Tibial nerve (tissue), 4 donors: Measurements from ENCODE around the gene AIFM3. TPM values are rescaled to one million over a fixed set of nuclear protein-coding genes. Genes with fewer than 3 reads are reported as not detected.

ENCODE experiments used
- DNase-seq, 2 donors: peaks; one replicate each; pipeline ENCODE4 v3.0.0-alpha.2; 2019; ENCODE audit warnings: low spot score in 2 of 2
- H3K27ac ChIP-seq, 4 donors: fragments of 200-600 bp; sonication (generic) in 3 of 4; one replicate each; pipeline ENCODE4 v1.5.1; 2017 to 2019; ENCODE audit warnings: mild to moderate bottlenecking in 1 of 4
- H3K27me3 ChIP-seq, 2 donors: fragments of 200-600 bp; sonication (generic) in 1 of 2; one replicate each; pipeline versions ENCODE4 v1.5.1 to v1.6.0; 2017 to 2019
- H3K36me3 ChIP-seq, 3 donors: fragments of 200-600 bp; sonication (generic); one replicate each; pipeline ENCODE4 v1.5.1; 2018 to 2019
- H3K4me1 ChIP-seq, 4 donors: fragments of 200-600 bp; sonication (generic) in 3 of 4; one replicate each; pipeline ENCODE4 v1.5.1; 2017 to 2019
- H3K4me3 ChIP-seq, 4 donors: fragments of 200-600 bp; sonication (generic) in 3 of 4; one replicate each; pipeline ENCODE4 v1.5.1; 2017 to 2019; ENCODE audit warnings: mild to moderate bottlenecking in 1 of 4, moderate library complexity in 1 of 4
- H3K9me3 ChIP-seq, 4 donors: fragments of 200-600 bp; sonication (generic) in 3 of 4; one replicate each; pipeline ENCODE4 v1.5.1; 2017 to 2019
- CTCF ChIP-seq, 5 experiments: fragments of 200-600 bp in 3 of 5; fragments of 450-650 bp in 2 of 5; sonication (generic) in 3 of 5; IDR thresholded peaks; one replicate each; pipeline ENCODE4 v1.5.1; 2016 to 2019; ENCODE audit warnings: antibody characterized with exemption in 5 of 5, mild to moderate bottlenecking in 3 of 5, moderate library complexity in 2 of 5
- EP300 ChIP-seq, 2 donors: sonication (generic); formaldehyde crosslinking; IDR thresholded peaks; one replicate each; pipeline ENCODE4 v1.6.1; 2017; ENCODE audit warnings: antibody characterized with exemption in 2 of 2, mild to moderate bottlenecking in 1 of 2
- POLR2A ChIP-seq, 2 donors: fragments of 450-650 bp; IDR thresholded peaks; one replicate each; pipeline ENCODE4 v1.6.1; 2017; ENCODE audit warnings: antibody characterized with exemption in 2 of 2, mild to moderate bottlenecking in 2 of 2, moderate library complexity in 2 of 2
- WGBS, 2 donors: methylation state at CpG; one replicate each; pipeline ENCODE4 v1.1.5; 2018; 5-methylcytosine and 5-hydroxymethylcytosine counted together
- total RNA-seq, 4 donors: library from RNA; depleted of rRNA; stranded (reverse); fragments of >200 nt; gene quantifications; one replicate each; pipeline ENCODE4 v1.1.0, GENCODE V29; 2016

The AIFM3 gene
- total RNA-seq, 4 donors from 2014 or later = 0.59 to 3.1 (median 1.8) TPM

GRCh38 chr22:21025266-21025665 is 58.2 kb downstream of the AIFM3 start:
- DNase-seq = no peak
- Histone ChIP-seq H3K27ac (no peak overlapping the region), H3K4me3 (no peak overlapping the region), H3K4me1 (no peaks in the 10 kb centered on the region), H3K36me3 (no peaks in the 10 kb centered on the region), H3K9me3 (no peaks in the 10 kb centered on the region), H3K27me3 (peaks cover 0 to 13% of the 10 kb centered on the region in 2 donors)
- TF ChIP-seq POLR2A (IDR thresholded peaks at IDR 0.05) (no peak), EP300 (IDR thresholded peaks at IDR 0.05) (no peak), CTCF (IDR thresholded peaks at IDR 0.05) (no peak)
- 70 to 76% methylated on average over 8 of the region's 8 CpGs for WGBS, 2 donors

DNA sequence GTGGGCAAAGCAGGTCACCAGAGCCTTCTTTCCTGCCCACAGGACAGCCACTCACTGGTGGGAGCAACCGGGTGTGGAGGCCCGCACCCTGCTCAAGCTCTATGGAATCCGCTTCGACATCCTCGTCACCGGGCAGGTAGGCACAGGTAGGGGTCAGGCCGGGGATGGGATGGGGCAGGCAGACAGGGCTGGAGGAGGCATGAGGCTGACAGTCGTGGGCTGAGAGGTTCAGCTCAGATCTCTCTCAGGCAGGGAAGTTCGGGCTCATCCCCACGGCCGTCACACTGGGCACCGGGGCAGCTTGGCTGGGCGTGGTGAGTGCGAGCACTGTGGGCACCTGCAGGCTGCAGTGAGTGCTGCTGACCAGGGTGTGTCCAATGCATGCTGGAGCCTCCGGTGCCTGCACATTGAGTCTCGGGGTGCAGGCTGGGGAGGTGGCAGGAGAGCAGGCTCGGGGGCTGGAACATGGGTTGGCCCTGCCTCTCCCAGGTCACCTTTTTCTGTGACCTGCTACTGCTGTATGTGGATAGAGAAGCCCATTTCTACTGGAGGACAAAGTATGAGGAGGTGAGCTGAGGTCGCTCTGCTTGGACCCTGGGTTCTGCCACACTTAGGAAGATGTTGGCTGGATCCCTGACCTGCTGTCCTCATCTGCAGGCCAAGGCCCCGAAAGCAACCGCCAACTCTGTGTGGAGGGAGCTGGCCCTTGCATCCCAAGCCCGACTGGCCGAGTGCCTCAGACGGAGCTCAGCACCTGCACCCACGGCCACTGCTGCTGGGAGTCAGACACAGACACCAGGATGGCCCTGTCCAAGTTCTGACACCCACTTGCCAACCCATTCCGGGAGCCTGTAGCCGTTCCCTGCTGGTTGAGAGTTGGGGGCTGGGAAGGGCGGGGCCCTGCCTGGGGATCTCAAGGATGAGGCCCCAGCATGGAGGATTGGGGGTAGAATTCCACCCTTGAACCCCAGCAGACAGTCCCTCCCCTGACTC is 59.0 kb downstream of the AIFM3 start:
- Histone ChIP-seq H3K9me3 (no peaks in the 10 kb centered on the region), H3K4me1 (no peaks in the 10 kb centered on the region), H3K27ac (no peak overlapping the region), H3K27me3 (peaks cover 0 to 21% of the 10 kb centered on the region in 2 donors), H3K36me3 (no peaks in the 10 kb centered on the region), H3K4me3 (no peak overlapping the region)
- TF ChIP-seq POLR2A (IDR thresholded peaks at IDR 0.05) (no peak), EP300 (IDR thresholded peaks at IDR 0.05) (no peak), CTCF (IDR thresholded peaks at IDR 0.05) (no peak)
- WGBS, 2 donors = 85 to 87% methylated on average over 20 to 26 of the region's 27 CpGs
- no peak for DNase-seq

DNA sequence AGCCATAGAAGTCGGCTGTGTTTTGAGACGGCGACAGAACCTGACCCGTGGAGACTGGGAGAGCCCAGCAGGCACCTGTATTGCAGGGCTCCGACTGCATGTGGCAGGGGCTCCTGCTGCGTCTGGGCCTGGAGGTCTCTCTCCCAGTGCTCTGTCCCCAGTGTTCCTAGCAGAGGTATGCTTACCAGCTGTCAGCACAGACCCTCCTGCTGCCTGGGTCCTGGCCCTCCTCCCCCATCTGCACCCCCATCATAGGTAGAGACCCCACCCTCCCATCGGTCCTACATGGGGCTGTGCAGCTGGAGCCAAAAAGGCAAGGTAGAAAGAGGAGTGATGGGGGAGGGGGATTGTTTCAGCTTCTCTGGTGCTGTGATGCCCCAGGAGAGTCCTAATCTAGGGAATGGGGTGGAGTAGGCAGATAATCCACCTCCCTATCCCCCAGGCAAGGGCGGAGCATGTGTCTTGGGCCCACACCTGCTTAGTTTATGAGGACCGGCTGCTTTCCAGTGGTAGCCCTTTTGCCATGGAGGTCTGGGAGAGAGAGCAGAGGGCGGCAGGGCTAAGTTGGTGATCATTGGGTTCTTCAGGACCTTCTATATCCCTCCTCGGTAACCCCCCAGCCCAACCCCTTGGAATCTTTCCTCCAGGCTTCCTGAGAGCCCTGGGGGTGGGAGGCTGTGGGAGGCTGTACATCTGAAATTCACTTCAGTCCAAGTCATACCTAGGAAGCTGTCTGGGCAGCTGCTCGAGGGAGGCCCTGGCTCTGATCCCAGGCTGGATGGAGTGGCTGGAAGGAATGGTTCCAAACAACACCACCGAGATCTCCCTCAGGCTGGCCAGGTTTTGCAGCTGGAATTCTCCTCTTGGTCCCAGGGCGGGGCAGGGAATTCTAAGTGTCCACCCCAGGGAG is 60.0 kb downstream of the AIFM3 start:
- Histone ChIP-seq H3K4me3 (no peak overlapping the region), H3K4me1 (peaks cover 0 to 8% (median 4%) of the 10 kb centered on the region in 4 donors), H3K27me3 (peaks cover 0 to 29% of the 10 kb centered on the region in 2 donors), H3K36me3 (no peaks in the 10 kb centered on the region), H3K9me3 (no peaks in the 10 kb centered on the region), H3K27ac (no peak overlapping the region)
- no peak for DNase-seq
- WGBS, 2 donors = 66 to 69% methylated on average over 13 to 14 of the region's 14 CpGs
- TF ChIP-seq CTCF (IDR thresholded peaks at IDR 0.05) (no peak), EP300 (IDR thresholded peaks at IDR 0.05) (no peak), POLR2A (IDR thresholded peaks at IDR 0.05) (no peak)

DNA sequence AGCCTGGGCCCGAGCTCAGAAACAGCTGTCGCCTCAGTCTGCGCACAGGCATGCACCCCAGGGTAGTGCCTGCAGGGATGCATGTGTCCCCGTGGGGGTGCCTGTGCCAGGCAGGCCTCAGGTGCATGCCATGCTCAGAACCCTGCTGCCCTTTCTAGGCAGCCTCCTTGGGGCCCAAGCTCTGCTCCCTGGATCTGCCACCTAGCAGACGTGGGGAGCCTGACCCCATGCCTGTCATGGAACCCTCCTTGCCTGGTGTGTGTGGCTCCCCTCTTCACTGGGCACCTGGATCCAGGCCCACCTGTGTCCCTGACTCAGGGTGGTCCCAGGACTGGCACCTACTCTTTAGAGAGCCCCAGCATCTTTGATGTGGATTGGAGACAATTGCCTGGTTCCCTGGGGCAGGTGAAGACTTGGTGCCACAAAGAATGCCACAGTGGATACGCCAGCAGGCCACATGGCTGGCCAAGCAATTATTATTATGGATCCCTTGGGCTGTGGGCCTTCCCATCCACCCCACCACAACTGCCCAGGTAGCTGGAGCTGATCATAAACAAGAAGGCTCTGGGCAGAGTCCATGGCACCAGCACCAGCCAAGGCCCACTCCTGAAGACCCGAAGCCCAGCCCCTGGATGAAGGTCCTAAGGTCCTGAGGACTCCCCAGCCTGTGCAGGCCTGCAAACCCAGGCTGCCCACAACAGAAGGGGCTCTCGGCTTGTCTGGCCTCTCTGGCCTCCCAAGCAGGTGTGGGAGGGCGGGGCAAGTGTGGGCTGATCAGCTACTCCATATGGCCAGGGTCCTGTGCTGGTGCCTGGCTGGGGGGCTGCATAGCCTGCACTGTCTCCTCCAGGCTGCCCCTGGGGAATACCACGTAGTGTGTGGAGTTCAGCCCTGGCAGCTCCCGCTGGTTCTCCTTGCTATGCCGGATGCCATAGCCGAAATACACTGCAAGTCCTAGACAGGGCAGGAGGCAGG is 61.5 kb downstream of the AIFM3 start:
- Histone ChIP-seq H3K27ac (no peak overlapping the region), H3K4me1 (peaks cover 0 to 18% (median 9%) of the 10 kb centered on the region in 4 donors), H3K36me3 (no peaks in the 10 kb centered on the region), H3K9me3 (no peaks in the 10 kb centered on the region), H3K27me3 (peaks cover 0 to 40% of the 10 kb centered on the region in 2 donors), H3K4me3 (no peak overlapping the region)
- no peak for DNase-seq
- TF ChIP-seq CTCF (IDR thresholded peaks at IDR 0.05) (no peak), EP300 (IDR thresholded peaks at IDR 0.05) (no peak), POLR2A (IDR thresholded peaks at IDR 0.05) (no peak)
- WGBS, 2 donors = 87 to 100% methylated on average over 1 to 10 of the region's 13 CpGs
